HG03460 (cell line): ENCODE data around the gene ZRSR2.
"Not testable (repeated sequence)": the region's sequence is repeated elsewhere in the genome, so short reads cannot be mapped to it uniquely, and the experiment has no call there.

Experiments
- ATAC-seq: cut with Tn5 transposase; IDR thresholded peaks from one replicate; pipeline ENCODE4 v1.9.1; 2021; ENCODE audit not compliant: unreplicated experiment

Gene ZRSR2

GRCh38 chrX:15789979-15790768, at the start of gene ZRSR2:
TSS of gene ZRSR2 (plus strand) at chrX:15790484. CDS start at chrX:15790496, 12 bp downstream.
- peak; percentile 89 for ATAC-seq

- ATAC-seq = no peak
These were observed 46.0 kb upstream of the ZRSR2 start for GRCh38 chrX:15744181-15744867.

GRCh38 chrX:15745179-15745578, 45.1 kb upstream of the ZRSR2 start:
- ATAC-seq = no peak

GRCh38 chrX:15746651-15747050, 43.6 kb upstream of the ZRSR2 start:
- not testable (repeated sequence) for ATAC-seq

- ATAC-seq = no peak
These were observed 42.6 kb upstream of the ZRSR2 start for GRCh38 chrX:15747626-15748173.

GRCh38 chrX:15748841-15749240, 41.4 kb upstream of the ZRSR2 start:
- ATAC-seq = no peak

GRCh38 chrX:15749642-15750610, 40.4 kb upstream of the ZRSR2 start:
- ATAC-seq = peak; percentile 84

- ATAC-seq = no peak
These were observed 39.6 kb upstream of the ZRSR2 start for GRCh38 chrX:15750611-15751154.

GRCh38 chrX:15751155-15751819, 39.0 kb upstream of the ZRSR2 start:
- peak; percentile 46 for ATAC-seq

- no peak for ATAC-seq
These were observed 35.2 kb upstream of the ZRSR2 start for GRCh38 chrX:15755091-15755490.

- no peak for ATAC-seq
These were observed 32.1 kb upstream of the ZRSR2 start for GRCh38 chrX:15758140-15758539.

GRCh38 chrX:15759886-15760285, 30.4 kb upstream of the ZRSR2 start:
- not testable (repeated sequence) for ATAC-seq

GRCh38 chrX:15761564-15762191, 28.6 kb upstream of the ZRSR2 start:
- no peak for ATAC-seq

GRCh38 chrX:15769300-15769954, 20.9 kb upstream of the ZRSR2 start:
- ATAC-seq = no peak

GRCh38 chrX:15781961-15782699, 8.2 kb upstream of the ZRSR2 start:
- ATAC-seq = peak; percentile 93

GRCh38 chrX:15785176-15785750, 5.0 kb upstream of the ZRSR2 start:
- no peak for ATAC-seq

GRCh38 chrX:15786915-15787314, 3.4 kb upstream of the ZRSR2 start:
- no peak for ATAC-seq

- ATAC-seq = peak; percentile 31
These were observed 546 bp downstream of the ZRSR2 start for GRCh38 chrX:15790769-15791290.
